Activated CD8-positive, alpha-beta memory T cell treated with anti-CD3 and anti-CD28 coated beads, Interleukin-2, amount 50 U/mL, for 24 hours (primary cell): Measurements from ENCODE around the gene LIX1.

Experiments used
- DNase-seq: peaks from one replicate; pipeline ENCODE4 v3.0.0-alpha.2; 2020; ENCODE audit errors: extremely low read depth

LIX1 gene

DNA sequence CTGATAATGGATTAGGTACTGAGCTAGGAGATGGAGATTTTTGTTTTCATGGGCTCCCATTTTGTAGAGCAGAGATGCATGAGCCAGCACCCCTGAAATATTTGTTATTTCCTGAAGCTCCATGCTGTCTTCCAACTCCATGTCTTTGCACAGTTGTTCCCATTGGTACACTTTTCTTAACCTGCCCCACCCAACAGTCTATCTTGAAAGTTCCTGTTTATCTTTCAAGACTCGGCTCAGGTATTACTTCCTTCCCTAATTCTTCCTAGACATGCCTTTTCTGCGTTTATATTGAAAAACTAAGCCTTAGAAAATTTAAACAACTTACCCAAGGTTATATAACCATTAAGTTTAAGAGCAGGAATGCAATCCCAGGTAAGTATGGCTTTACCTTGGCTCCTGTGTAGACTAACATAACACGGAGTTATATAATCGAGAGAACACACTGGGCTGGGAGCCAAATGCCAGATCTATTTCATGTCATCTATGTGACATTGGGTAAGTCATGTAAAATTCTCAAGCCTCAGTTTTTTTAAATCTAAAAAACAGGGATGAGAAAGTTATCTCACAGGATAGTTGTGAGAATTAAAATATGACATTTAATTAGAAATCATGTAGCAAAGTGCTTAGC lies 67.4 kb downstream of the LIX1 start:
- DNase-seq: no peak

DNA sequence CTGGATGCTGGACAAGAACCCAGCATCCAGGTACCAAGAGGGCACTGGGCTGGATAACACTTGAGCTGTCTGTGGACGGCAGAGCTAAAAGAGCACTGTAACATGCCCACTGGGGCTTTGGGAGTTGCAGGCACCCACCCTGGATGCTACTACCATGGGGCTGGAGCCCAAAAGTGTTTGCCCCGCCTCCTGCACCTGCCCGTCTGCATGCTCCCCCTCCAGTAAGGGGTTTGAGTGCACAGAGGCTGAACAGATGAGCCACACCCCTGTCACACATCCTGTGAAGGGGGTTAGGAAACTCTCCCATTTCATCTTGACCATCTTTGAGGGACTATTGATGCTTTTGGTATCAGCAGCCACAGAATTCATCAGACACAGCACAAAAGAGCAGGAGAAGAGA lies 69.0 kb downstream of the LIX1 start:
- no peak for DNase-seq

DNA sequence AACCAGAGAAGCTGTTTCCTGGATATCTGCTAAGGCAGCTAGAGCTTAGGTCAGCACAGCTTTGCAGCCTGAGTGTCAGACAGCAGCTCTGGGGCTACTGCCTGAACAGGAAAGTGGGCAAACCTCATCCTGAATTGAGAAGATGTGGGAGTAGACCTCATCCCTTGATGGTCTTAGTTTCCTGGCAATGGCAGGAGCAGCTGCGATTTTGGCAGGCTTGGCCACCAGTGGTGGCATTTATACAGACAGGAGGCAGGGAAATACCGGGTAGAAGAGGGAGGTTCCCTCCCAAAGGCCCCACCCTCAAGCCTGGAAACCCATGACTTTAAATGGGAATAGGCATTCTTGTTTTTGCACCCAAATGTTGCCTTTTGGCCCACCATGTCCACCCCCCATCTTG lies 69.7 kb downstream of the LIX1 start:
- no peak for DNase-seq

DNA sequence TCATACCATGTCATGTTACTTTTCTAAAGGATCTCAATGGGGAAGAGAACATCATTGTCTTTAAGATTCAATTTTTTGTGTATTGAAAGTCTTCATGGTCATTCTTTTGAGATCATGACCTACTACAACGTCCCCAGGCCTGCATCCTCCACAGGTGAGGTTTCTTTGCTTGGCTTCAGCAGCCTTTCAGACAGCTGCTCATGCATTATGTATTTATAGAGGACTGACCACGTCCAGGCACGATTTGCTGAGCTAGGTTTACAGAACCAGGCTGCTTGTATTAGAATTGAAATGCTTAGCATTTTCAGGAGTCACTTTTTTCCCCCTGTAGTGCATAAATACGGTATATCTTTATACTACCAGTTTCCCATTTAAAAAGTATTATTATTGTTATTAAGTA lies 70.4 kb downstream of the LIX1 start:
- DNase-seq: no peak

DNA sequence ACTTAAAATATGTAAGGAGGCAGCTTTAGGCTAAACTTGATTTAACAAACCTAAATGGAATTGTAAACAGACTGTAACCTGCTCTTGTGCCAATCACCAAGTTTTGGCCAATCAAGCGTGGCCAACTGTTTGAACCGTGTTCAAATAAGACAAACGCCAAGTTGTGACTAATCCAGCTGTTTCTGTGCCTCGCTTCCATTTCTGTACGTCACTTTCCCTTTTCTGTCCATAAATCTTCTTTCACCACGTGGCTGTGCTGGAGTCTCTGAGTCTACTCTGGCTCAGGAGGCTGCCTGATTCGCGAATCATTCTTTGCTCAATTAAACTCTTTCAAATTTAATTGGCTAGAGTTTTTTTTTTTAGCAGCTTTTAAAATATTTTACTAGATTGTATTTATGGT lies 71.3 kb downstream of the LIX1 start:
- no peak for DNase-seq

DNA sequence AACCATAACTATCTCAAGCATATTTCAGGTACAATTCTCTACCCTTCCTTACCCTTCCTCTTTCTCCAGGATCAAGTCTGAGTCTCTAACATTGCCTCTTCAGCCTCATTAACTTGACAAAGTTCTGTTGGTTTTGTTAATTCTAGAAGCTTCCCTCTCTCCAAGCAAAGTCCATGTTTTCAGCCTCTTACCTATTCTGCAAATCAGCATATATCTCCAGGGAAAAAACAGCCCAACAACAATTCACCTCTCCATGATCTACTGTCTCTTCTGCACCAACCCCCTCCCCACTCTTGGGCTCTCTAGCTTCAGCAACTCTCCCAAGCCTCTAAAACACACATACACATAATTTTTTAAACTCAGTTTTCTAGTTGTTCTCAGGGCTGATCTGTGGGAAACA lies 72.2 kb downstream of the LIX1 start:
- DNase-seq: no peak

DNA sequence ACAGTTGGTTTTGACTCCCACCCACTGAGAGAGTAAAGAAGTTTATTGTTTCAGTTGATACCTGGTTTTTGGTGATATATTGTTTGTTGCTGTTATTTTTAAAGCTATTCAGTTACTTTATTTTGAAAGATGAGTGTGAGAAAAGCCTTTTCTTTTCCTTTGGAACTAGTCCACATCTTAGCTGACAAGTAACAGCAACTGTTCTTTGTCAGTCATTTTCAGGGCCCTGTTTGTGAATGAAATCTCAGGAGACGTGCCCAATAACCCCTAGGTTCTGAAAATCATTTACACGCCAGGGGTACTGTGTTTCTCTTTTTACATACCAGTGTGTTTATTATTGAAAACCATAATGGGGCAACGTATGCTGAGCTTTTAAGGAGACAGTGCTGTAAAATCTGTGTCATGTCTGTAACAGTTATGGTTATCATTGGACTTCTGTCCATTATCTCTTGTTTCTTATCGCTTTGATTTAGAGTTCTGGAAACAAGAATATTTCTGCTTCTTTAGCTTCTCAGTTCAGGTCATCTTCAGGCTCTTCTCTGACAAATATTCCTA lies 75.0 kb downstream of the LIX1 start:
- no peak for DNase-seq

DNA sequence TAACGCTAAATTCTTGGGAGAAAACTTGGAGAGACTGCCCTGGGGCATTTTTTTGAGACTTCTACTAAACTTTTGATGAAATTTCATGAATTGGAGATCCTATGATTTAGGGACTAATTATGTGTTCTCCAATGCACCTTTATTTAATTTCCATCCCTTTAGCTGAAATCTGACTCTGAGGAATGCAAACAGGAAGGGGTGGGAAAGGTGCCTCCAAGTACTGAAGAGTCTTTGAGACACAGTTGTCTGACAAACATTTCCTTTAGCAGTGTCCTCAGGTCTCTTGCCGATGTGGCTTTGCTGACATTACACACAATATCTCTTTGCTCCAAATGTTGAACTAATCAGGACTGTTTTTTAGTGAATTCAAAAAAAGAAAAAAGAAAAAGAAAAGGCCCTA lies 76.9 kb downstream of the LIX1 start:
- no peak for DNase-seq

DNA sequence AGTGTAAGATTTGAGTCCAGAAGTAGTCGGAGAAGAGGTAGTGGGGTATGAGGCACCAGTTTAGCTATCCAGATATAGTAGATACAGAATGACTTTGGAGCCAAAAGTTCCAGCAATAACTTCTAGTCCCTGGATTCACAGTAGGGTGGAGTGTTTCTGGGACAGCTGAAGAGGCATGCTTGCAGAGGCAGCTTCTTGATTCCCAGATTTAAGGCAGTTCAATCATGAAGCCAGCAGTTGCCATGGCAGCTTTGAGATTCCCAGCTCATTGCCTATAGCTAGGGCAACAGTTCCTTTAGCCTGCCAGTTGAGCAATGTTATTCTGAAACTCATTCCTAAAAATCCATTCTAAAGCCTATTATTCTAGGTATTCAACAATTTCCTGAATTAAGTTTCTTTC lies 79.2 kb downstream of the LIX1 start:
- no peak for DNase-seq

DNA sequence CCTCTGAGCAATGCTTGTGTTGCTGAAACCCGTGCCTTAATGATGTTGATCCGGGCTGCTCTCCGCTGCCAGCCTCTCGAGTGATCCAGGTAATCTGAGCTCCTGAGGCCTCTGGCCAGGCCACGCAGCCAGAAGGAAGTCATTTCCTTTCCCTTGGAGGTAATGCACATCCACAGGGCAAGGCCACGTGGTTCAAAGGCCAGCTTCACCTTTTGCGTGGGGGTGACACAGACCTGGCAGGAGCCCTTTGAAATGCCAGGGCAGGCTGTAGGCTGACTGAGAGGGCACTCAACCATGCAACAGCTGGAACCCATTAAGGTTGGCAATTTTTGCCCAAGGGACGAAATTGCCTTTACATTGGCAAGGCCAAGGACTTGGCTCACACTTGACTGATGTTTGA lies 80.4 kb downstream of the LIX1 start:
- DNase-seq: no peak

DNA sequence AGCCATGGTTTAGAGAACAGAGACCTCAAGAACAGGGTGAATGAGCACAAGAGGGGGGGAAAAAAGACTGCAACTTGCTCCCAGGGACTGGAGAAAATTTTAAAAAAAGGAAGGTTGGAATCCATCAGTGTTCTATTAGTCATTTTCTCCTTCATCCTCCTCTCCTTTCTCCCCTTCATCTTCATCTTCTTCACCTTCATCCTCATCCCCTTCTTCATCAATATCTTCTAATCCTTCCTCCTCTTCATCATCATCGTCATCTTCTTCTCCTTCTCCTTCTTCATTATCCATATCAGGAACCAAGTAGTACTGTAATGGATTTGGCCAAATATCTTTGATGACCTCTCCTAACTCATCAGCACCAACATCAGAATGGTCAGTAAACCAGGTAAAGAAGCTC lies 86.1 kb downstream of the LIX1 start:
- no peak for DNase-seq

DNA sequence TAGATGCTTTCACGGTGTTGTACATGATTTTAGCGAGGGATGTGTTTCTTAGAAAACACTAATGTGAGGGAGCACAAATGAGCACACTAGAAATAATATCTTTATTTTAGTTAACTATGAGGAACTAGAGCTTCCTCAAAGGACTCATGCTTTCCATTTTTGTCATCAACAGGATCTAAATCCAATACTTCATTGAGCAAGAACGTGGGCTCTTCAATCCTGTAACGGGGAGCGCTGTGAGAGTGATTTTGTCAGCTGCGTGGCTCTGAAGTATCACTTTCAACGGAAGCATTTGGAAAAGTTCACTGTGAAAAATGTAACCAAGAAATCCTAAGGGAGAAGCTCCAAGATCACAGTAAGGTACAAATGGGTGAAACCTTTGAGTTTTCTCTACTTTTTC lies 93.2 kb downstream of the LIX1 start:
- no peak for DNase-seq

DNA sequence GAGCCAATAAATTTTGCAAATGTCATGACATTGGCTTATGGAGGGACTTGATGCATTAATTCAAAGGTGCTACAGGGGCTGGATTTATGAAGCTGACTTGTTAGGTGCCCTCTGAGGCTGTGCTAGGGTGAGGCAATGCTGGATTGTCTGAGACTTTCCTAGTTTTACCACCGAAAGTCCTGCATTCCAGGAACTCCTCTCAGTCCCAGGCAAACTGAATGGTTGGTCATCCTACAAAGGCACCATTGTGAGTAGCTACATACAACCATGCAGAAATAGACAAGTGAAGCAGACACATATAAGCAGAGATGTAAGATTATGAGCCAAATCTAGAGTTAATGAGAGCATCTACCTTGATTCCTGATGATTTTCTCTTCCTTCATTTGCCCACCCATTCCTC lies 95.3 kb downstream of the LIX1 start:
- DNase-seq: no peak

DNA sequence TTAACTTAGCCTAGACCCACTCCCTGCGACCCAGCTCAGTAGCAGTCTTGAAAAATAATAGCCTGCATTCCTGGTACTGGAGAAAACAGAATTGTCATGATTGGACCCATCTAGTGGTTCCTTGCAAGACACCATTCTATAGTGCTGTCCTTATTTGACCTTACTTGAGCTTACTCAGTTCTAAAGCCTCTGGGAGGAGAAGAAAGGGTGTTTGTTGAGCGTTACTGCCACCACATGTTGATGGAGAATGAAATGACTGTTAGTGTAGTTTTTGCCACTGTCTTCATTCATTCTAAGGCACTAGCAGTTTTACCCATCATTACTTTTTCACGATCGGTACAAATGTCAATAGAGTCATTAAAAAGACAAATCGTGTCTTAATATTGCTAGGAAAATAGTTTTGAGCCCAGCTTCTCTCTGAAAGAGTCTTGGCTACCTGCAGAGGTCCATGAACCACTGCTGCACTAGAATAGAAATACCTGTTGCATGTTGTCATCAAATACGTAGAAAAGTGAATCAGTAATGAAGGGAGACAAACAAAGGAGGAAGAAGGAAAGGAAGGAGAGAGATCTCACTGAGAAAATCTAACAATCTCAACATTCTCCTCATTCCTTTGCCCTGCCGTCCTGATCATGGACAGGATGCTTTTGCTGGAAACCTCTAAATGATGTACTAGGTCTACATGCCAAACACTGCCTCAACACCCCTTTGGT lies 96.0 kb downstream of the LIX1 start:
- DNase-seq: no peak

DNA sequence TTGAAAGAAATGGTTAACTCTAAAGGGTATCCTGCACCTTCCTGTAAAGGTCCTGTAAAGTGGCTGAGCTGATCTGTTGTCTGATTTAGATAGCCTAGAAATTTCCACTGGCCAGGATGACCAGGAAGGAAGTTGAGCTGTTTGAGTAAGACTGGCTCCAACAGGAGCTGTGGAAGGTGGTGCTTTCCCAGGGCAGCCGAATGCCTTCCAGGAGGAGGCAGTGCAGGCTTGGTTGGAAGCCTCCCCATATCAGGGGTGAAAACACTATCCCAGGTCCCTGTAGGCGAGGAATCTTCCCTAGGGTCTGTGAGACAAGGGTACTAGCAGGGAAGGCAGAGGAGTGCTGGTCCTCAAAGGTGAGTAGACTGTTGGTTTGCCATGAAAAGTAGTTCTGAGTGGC lies 98.4 kb downstream of the LIX1 start:
- DNase-seq: no peak

DNA sequence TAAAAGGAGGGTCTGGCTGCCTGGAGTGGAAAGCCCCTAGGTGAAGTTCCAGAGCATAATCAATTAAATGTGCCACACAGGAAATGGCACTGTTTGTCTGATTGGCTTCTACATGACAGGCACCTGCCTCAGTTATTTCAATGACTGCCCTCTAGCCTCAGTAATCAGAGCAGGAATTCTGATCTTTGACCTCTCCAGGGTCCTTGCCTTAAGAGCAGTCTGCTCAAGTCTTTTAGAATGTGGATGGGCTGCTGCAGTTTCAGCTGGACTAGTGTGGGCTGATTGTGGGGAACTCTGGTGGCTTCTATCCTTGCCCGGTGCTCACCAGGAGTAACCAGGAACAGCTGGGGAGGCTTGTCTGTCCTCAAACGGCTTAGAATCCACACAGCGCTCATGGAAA lies 98.9 kb downstream of the LIX1 start:
- DNase-seq: no peak

DNA sequence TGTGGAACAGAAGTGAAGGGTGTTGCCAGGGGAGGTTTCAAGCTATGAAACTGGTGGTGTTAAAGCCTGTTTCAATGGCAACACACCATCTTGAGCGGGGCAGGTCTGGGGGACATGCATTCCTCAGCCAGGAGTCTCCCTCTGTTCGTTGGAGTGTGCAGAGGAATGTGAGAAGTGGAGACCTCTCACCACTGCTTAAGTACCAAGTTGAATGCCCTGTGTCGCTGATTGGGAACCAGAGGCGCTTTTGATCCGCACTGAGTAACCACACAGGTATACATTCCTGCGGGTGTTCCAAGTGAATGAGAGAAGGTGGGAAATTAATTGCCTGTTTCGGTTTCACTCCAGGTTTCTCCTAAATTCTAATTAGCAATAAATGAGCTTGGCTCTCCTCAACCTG lies 99.4 kb downstream of the LIX1 start:
- DNase-seq: no peak
